GM23338 (cell line): ENCODE measurements around the gene VSTM2L.

Experiments
- CREB1 ChIP-seq: fragments of 250-450 bp; sonication (Bioruptor Pico); IDR thresholded peaks from 2 replicates; pipeline ENCODE4 v1.5.0; 2020; ENCODE audit warnings: low read depth, mild to moderate bottlenecking, moderate library complexity
- EZH2 ChIP-seq: fragments of 200-600 bp; sonication (generic); IDR thresholded peaks from one replicate; pipeline ENCODE4 v1.8.0; 2017; ENCODE audit warnings: antibody characterized with exemption, mild to moderate bottlenecking, low read depth; ENCODE audit not compliant: unreplicated experiment
- EZH2phosphoT487 ChIP-seq: fragments of 200-600 bp; sonication (generic); IDR thresholded peaks from one replicate; pipeline ENCODE4 v1.8.1; 2018; ENCODE audit warnings: antibody characterized with exemption; ENCODE audit not compliant: unreplicated experiment
- JUNB ChIP-seq: IDR thresholded peaks from one replicate; pipeline ENCODE4 v1.6.1; 2016; ENCODE audit warnings: antibody characterized with exemption; ENCODE audit not compliant: unreplicated experiment
- POLR2AphosphoS5 ChIP-seq: IDR thresholded peaks from 2 replicates; pipeline ENCODE4 v1.6.1; 2016; ENCODE audit warnings: antibody characterized with exemption, low read depth
- REST ChIP-seq: IDR thresholded peaks from one replicate; pipeline ENCODE4 v1.6.1; 2018; ENCODE audit warnings: antibody characterized with exemption; ENCODE audit not compliant: unreplicated experiment
- STAT1 ChIP-seq: IDR thresholded peaks from one replicate; pipeline ENCODE4 v1.6.1; 2016; ENCODE audit warnings: antibody characterized with exemption; ENCODE audit not compliant: unreplicated experiment
- TF ChIP-seq, protein P1 (sequence below), 2 experiments: fragments of 200-600 bp in 1 of 2; sonication (generic) in 1 of 2; conservative IDR thresholded peaks; 2 replicates each; pipeline versions ENCODE4 v1.5.1 to v1.6.1; 2016 to 2017; ENCODE audit warnings: antibody characterized with exemption in 2 of 2, low read depth in 2 of 2, mild to moderate bottlenecking in 2 of 2, moderate library complexity in 1 of 2

GRCh38 chr20:37907677-37908401, 4.9 kb downstream of the VSTM2L start:
- TF ChIP-seq CREB1 (CRISPR knock-in tag) (no peak), STAT1 (no peak), POLR2AphosphoS5 (no peak), EZH2phosphoT487 (no peak), EZH2 (no peak), REST (no peak), JUNB (no peak)
- TF ChIP-seq, protein P1, sequence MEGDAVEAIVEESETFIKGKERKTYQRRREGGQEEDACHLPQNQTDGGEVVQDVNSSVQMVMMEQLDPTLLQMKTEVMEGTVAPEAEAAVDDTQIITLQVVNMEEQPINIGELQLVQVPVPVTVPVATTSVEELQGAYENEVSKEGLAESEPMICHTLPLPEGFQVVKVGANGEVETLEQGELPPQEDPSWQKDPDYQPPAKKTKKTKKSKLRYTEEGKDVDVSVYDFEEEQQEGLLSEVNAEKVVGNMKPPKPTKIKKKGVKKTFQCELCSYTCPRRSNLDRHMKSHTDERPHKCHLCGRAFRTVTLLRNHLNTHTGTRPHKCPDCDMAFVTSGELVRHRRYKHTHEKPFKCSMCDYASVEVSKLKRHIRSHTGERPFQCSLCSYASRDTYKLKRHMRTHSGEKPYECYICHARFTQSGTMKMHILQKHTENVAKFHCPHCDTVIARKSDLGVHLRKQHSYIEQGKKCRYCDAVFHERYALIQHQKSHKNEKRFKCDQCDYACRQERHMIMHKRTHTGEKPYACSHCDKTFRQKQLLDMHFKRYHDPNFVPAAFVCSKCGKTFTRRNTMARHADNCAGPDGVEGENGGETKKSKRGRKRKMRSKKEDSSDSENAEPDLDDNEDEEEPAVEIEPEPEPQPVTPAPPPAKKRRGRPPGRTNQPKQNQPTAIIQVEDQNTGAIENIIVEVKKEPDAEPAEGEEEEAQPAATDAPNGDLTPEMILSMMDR (conservative IDR thresholded peaks at IDR 0.05; ENCODE audit: low read depth in 2 of 2), result no peak
